Vein endothelial cell (primary cell): ENCODE results near the gene RSPO3. TPM values are rescaled to one million over a fixed set of nuclear protein-coding genes. Genes with fewer than 3 reads are reported as not detected.

Experiments
- total RNA-seq: library from RNA; depleted of rRNA; stranded (reverse); fragments of >200 nt; gene quantifications from 2 replicates; pipeline ENCODE4 v1.2.3, GENCODE V29; 2012

RSPO3 gene, protein sequence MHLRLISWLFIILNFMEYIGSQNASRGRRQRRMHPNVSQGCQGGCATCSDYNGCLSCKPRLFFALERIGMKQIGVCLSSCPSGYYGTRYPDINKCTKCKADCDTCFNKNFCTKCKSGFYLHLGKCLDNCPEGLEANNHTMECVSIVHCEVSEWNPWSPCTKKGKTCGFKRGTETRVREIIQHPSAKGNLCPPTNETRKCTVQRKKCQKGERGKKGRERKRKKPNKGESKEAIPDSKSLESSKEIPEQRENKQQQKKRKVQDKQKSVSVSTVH
- 0.57 TPM in 1 of 2 replicates, not detected in the other for total RNA-seq

GRCh38 chr6:127118298-127119101 is at the start of gene RSPO3:
RSPO3 (plus strand) TSS chr6:127118671; CDS start chr6:127119193, 522 bp downstream.

Other genes starting within 250 kb of the RSPO3 start
- 43.4 and 54.1 TPM in 2 replicates for gene RNF146, start 148.2 kb downstream of the RSPO3 start, total RNA-seq
- 43.1 and 55.5 TPM in 2 replicates for gene ECHDC1, start 224.9 kb downstream of the RSPO3 start, total RNA-seq